Gastroesophageal sphincter (tissue), 3 donors: ENCODE results near the gene CNTRL.

Experiments
- POLR2A ChIP-seq, 2 donors: fragments of 450-650 bp; IDR thresholded peaks; one replicate each; pipeline ENCODE4 v1.6.1; 2017; ENCODE audit warnings: antibody characterized with exemption in 2 of 2, mild to moderate bottlenecking in 2 of 2, moderate library complexity in 1 of 2
- POLR2AphosphoS5 ChIP-seq: sonication (generic); formaldehyde crosslinking; IDR thresholded peaks from one replicate; pipeline ENCODE4 v1.6.1; 2017; ENCODE audit warnings: antibody characterized with exemption
- TF ChIP-seq, protein P1 (sequence below), 4 experiments: fragments of 200-600 bp in 2 of 4; fragments of 450-650 bp in 2 of 4; sonication (generic) in 1 of 4; IDR thresholded peaks; one replicate each; pipeline ENCODE4 v1.5.1; 2017 to 2019; ENCODE audit warnings: antibody characterized with exemption in 4 of 4, mild to moderate bottlenecking in 2 of 4, moderate library complexity in 2 of 4

DNA sequence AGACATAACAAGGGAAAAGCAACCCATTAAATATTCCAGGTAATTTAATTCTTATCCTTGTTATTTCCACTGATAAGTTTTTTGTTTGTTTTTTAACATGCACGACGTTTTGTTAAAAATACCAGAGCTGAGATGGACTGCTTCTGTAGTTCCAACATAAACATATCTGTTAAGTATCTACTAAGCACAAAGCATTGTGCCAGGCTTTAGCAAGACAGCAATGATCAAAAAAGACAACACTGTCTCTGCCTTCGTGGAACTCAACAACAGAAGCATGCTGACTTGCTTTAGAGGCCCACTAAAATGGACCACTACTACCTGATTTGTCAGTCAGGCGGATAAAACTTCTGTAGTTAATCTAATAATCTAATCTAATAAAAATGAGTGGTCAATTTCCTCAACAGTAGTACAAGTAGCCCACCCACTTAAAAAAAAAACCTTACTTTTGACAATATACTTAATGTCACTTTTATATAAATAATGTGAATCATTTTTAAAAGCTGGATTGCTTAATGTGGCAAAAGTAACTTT is 123.8 kb downstream of the CNTRL start:
- TF ChIP-seq, protein P1, sequence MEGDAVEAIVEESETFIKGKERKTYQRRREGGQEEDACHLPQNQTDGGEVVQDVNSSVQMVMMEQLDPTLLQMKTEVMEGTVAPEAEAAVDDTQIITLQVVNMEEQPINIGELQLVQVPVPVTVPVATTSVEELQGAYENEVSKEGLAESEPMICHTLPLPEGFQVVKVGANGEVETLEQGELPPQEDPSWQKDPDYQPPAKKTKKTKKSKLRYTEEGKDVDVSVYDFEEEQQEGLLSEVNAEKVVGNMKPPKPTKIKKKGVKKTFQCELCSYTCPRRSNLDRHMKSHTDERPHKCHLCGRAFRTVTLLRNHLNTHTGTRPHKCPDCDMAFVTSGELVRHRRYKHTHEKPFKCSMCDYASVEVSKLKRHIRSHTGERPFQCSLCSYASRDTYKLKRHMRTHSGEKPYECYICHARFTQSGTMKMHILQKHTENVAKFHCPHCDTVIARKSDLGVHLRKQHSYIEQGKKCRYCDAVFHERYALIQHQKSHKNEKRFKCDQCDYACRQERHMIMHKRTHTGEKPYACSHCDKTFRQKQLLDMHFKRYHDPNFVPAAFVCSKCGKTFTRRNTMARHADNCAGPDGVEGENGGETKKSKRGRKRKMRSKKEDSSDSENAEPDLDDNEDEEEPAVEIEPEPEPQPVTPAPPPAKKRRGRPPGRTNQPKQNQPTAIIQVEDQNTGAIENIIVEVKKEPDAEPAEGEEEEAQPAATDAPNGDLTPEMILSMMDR (IDR thresholded peaks at IDR 0.05) = no peak
- TF ChIP-seq POLR2AphosphoS5 (no peak), POLR2A (IDR thresholded peaks at IDR 0.05) (no peak)
